Endometrial microvascular endothelial cells (primary cell): Measurements from ENCODE around the gene BIN1. TPM values are rescaled to one million over a fixed set of nuclear protein-coding genes. Genes with fewer than 3 reads are reported as not detected.

ENCODE experiments used
- in situ Hi-C: cut with HindIII; loops from 2 replicates; pipeline ENCODE4 v1.10.0; 2017; ENCODE audit warnings: low sequenced_read_pairs, low pct_unique_long_range_greater_than_20kb; ENCODE audit errors: inconsistent ontology term
- total RNA-seq: library from RNA; depleted of rRNA; stranded (reverse); fragments of >200 nt; gene quantifications from one replicate; pipeline ENCODE4 v1.2.3, GENCODE V29; 2015; ENCODE audit errors: inconsistent ontology term

Gene BIN1
- total RNA-seq, 1 donor from 2014 or later = 31.5 TPM

DNA sequence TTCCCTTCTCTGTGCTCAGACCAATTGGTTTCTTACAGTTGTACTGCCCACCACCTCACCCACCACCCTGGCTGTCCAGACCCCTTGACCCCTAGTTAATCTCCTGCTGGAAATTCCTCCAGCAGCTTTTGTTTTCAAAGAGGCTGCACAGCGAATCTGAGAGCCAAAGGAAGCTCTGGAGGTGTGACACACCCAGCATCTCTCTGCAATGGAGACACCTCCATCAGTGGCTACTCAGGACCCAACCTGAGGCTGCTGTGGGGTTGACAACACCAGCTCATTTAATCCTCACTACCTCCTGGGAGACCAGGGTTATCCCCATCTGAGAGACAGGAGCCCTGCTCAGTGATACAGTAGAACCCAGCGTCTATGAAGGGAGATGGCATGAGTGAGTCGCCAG is 86.4 kb downstream of the BIN1 start:
- in situ Hi-C loops = no loop called here

DNA sequence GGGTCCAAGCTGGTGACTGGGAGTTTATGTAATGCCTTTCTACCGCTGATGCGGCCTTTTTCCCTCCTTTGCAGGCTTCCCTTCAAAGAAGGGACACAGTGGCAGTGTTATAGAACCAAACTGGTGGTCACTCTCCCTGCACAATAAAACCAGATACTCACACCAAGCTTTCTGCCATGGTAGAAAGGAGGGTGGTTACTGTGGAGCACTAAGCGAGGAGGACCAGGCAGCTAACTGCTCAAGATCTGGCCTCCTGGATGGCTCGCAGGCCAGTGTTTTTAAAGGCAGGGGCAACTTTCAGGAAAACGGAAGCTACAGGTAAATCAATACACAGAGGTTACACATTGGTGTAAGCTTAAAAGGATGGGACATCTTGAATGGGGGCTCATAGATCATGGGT is 89.4 kb downstream of the BIN1 start:
- in situ Hi-C loops = no loop called here

DNA sequence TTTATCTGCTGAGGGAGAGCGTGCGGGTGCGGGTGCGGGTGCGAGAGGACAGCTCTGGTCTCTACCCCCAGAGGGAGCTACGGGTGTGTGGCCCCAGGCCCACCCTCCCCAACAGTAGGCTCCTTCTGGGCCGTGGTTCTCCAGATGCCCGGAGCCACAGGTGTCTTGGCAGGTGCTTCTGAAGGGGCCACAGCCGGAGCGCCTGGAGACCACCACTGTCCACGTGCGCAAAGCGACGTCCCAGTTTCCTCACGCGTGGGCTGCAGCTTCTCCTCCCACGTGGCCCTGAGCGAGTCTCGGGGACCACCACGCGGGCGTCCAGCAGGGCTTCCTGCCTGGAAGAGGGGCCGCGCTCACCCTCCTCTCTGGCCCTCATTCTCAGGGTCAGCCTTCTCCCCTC is 90.6 kb downstream of the BIN1 start:
- in situ Hi-C loops = no loop called here

DNA sequence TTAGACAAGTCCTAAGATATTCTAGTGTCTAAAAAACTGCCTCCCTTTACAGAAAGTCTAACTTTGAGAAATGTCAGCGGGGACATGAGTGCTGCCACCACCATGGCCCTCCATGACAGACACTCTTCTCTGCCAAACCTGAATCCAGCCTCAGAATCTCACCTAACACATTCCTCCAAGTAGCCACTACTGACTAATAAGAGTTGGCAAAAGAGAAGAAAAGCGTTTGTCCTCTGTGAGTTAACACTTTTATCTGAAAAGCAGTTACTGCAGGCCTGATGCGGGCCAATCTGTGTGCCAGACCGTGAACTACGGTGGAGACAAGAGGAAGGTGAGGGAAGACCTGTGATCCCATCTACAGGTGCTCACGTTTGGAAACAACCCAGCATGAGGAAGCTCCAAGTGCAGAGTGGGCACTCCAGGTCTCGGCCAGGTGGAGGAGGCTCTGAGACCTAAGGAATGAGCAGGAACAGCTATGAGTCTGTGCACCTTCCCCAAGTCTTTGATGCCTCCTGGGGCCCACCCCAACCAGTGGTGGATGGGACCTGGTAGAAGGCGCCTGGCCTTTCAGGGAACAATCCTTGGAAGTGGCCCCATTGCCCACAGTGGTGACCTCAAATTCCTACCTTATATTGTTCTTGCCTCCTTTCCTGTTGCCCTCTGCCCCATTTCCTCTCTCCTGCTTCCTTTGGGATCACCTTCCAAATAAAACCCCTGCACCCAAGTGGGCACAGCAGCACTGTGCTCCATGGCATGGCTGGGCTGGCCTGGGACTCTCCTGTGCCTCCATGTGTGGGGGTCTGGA is 91.6 kb downstream of the BIN1 start:
- in situ Hi-C loops = no loop called here

DNA sequence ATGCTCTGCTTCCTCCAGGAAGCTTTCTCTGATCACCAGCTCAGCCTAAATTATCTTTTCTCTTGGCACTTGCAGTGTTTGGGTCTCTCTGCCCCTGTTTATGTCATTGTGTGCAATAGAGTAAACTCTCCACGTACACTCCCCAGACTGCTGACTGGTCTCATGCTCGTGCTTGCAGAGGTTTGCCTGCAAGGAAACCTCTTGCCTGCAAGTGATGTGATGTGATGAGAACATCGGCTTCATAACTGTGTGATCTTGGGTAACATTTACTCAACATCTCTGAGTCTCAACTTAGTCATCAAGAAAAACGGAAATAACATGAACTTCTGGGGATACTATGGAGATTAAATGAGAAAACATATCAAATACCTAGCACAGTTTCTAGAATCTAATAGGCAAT is 92.3 kb downstream of the BIN1 start:
- in situ Hi-C loops = no loop called here

DNA sequence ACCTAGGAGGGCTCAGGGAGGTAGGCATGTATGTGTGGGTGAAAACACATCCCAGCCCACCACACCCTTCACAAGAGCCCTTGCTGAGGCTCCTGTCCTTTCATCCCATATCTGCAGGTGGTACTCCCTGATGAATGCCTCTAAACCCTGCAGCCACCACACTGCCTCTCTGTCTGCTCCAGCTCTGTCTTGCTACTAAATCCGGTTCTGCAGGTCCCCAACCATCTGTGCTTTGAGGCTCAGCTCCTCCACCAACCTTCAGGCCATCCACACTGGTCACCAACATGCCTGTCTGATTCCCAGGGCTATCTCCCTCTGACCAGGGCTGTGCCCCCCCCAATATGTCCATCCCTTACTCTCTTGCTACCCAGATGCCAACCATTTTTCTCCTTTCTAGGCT is 92.7 kb downstream of the BIN1 start:
- in situ Hi-C loops = no loop called here

DNA sequence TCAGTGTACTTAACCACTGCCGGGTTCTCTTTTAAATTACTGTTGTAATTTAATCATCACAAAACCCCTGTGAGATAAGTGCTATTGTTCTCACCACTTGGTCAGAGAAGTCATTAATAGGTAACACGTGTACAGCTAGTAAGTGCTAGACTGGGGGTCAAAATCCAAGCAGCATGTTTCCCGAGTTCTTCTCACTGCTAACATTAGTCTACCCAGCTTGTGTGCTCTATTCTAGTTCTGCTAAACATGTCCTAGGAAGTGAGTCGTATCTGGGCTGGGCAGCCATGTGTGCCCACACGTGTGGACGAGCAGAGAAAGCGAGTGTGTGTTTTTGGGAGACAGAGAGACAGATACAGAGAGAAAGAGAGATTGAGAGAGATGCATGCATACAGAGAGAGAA is 94.1 kb downstream of the BIN1 start:
- in situ Hi-C loops = no loop called here

DNA sequence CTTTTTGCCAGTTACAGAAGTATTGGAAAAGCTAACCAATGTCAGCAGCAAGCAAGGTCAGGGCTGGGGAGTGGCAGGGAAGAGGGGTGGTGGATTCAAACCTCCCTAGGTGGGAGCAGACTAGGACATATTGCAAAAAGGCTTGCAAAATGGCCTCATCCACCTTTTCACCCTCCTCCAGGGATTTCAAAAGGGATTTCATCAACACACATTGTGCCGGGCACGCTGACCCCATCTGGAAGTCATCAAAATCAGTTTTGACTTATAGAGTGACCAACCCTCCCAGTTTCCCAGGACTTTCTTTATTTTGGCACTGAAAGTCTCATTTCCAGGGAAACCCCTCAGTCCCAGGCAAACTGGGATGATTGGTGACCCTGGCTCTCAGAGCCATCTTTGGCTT is 94.7 kb downstream of the BIN1 start:
- in situ Hi-C loops = no loop called here

DNA sequence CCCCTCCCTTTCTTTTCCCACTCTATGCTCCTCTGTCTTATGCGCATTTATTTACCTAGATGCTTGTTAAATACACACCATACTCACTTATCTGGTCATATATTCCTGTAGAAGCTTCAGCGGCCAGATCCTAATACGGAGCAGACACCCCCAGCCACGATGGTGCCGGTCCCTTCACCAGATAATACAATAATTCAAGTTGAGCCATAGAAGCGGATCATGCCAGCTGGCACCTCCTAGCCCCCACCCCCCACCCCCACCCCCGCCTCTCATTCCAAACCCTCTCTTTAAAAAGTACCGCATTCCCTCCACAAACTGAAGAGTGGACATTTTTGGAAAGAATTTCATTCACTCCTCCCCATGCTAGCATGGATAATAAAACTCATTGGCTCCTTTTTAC is 95.2 kb downstream of the BIN1 start:
- in situ Hi-C loops = no loop called here

DNA sequence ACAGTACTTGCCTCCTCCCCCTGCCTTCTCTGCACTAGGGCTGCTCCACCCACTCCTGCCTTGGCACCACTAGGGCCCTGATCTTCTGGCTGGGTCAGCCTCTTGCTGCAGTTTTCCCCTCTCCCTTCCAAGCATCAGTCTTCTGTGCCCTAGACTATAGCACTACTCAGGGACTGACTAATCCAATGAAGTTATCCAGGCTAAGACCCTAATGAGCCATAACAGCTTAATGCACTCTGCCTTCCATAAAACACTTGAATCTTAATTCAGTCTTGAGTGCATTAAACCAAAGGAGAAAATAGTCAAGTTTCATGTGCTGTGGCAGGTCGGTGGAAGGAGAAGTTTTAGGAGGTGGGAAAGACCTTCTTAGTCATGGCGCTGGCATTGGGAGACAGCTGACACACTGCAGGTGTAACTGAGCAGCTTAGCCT is 95.7 kb downstream of the BIN1 start:
- in situ Hi-C loops = no loop called here

DNA sequence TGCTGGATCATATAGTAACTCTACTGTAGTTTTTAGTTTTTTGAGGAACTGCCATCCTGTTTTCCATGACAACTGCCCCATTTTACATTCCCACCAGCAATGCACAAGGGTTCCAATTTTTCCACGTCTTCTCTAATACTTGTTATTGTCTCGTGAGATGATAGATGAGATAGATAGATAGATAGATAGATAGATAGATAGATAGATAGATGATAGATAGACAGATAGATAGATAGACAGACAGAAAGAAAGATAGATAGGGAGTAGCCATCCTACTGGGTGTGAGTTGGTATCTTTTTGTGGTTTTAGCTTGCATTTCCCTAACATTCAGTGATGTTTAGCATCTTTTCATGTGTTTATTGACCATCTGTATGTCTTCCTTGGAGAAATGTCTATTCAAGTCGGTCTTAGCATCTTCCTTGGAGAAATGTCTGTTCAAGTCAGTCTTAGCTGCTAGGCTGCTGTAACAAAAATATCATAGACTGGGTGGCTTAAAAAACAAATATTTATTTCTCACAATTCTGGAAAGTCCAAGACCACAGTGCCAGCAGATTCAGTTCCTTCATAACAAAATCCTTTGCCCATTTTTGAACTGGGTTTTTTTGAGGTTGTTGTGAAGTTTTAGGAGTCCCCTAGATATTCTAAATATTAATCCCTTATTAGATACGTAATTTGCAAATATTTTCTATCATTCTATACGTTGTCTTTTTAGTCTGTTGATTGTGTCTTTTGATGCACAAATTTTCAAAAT is 98.5 kb downstream of the BIN1 start:
- in situ Hi-C loops = no loop called here

DNA sequence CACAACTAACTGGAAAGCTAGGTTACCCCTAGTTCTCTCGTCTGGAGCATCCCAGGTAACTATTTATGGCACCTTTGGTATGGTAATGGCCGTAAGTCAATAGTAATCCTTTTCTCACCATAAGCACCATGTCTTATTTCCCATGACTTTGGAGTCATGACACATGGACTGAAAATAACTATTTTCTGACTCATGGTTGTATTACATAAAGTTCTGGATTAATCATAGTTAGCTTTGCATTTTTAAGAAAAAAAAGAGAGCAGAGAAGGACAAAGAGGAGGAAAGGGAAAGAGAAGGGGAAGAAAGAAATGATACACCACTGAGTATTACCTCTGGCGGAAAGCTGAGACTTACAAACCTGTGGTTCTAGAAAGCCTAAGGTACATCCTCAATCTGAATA is 99.3 kb downstream of the BIN1 start:
- in situ Hi-C loops = no loop called here

DNA sequence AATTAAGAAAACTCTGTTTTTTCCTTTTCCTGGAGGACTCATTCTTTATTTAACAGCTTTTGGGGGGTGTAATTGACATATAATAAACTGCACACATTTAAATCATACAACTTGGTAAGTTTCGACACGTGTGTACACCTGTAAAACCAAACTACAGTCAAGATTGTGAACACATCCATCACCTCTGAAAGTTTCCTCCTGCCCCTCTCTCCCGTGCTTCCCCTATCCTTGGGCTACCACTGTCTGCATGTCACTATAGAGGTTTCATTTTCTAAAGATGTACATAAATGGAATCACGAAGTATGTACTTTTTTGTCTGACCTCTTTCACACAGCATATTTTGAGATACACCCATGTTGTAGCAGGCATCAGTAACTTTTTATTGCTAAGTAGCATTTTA is 100.0 kb downstream of the BIN1 start:
- in situ Hi-C loops = no loop called here

DNA sequence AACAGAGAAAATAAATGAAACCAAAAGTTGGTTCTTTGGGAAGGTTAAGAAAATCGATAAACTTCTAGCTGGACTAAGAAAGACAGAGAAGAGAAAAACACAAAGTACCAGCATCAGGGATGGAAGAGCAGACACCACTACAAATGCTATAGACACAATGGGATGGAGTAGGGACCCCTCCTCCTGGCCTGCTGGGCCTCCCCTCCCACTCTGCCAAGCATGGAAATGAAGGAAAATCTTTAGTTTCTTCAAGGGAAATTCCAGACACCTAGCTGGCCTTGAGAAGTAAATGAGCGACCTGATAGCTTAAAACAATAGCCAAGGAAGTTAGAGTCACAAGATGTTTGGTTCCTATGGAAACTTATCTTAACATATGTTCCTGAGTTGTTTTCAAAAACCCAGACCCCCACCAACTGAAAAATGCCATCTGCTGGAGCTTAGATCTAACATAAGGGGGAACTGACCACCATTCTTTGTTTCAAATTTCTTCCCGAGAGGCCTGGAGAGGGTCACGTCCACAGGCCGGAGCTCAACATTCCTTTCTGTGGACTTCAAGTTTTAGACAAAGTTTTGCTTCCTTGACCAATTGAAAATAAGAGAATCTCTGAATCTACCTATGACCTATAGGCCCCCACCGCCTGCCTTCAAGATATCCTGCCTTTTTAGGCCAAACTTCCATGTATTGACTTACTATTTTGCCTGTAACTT is 101.9 kb downstream of the BIN1 start:
- in situ Hi-C loops = no loop called here

DNA sequence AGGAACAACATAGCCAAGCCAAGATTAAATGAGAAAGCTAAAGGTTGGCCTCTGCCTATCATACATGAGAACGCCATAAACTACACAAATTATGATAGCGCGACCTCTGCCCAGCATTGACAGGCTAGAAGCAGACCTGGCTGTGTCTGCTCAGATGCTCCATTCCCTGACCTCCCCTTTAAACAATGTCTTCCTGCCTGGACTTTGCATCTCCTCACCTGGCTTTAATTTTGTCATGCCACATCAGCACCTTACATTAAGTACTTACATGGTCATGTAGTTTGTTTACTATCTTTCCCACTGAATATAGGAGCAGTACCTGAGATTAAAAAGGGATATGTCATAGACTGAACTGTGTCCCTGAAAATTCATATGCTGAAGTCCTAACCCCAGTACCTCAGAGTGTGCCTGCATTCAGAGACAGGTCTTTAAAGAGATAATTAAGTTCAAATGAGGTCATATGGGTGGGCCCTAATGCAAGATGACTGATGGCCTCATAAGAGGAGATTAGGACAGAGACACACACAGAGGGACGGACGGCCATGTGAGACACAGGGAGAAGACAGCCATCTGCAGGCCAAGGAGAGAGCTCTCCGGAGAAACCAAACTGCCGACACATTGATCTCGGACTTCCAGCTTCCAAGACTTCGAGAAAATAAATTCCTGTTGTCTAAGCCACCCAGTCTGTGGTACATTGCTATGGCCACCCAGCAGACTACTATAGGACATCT is 103.7 kb downstream of the BIN1 start:
- in situ Hi-C loops = no loop called here

DNA sequence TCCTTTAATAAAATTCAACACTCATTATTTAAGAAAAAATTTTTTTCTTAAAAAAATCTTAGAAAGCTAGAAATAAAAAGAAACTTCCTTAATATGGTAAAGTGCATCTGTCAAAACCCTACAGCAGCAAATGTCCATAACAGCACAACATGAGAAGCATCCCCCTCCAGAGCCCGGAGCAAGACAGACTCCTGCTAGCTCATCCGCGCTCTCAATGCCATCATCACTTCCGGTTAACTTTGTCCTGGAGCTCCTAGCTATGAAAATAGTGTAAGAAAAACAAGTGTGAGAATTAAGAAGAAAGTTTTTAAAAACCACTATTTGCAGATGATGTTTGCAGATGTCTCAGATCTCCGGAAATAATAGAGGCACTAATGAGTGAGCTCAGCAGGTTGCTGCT is 105.2 kb downstream of the BIN1 start:
- in situ Hi-C loops = no loop called here

DNA sequence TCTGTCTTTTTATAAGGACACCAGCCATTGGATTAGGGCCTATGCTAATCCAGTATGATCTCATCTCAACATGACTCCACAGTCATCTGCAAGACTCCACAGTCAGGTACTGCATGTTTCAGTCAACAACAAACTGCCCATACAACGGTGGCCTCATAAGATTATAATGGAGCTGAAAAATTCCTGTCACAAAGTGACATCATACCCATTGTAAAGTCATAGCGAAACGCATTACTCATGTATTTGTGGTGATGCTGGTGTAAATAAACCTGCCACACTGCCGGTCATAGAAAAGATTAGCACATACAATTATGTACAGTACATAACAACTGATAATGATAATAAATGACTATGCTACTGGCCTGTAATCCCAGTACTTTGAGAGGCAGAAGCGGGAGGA is 106.0 kb downstream of the BIN1 start:
- in situ Hi-C loops = no loop called here

DNA sequence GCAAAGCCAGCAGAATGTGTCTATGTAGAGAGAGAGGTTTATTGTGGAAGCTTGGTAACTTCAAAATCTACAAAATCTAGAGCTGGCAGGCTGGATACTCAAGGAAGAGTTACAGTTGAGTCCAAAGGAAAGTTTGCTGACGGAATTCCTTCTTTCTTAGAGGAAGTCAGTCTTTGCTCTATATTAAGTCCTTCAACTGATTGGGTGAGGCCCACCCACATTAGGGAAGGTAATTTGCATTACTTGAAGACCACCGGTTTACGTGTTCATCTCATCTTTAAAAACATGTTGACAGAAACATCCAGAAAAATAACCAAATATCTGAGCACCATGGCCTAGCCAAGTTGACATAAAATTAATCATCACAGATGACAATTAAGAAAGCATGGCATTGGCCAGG is 106.8 kb downstream of the BIN1 start:
- in situ Hi-C loops = no loop called here

DNA sequence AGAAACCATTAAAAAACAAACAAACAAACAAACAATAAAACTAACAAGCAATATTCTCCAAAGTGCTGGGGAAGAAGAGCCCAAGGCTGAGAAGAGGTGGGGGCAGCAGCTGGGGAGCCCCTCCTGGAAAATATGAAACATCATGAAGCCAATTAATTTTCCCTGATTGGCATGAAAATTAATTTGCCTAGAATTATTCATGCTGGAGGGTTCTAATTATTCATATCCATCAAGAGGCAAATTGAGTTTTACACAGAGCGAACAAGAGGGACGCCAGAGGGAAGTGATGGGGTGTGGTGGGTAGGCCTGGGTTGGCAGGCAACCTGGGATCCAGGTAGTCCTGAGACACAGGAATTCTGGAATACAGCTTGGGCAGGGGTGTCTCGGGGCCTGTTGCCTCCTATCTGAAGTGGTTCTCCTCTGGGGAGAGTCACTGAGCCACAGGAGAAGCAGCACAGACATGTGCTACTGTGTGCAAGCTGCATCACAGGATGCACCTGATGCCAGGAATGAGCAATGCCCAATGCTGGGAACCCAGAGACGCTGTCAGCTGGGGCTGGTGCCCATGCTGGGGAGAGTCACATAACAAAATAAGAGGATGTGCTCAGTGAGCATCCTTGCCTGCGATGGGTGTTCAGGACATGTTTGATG is 107.7 kb downstream of the BIN1 start:
- in situ Hi-C loops = no loop called here
